HepG2 (cell line): ENCODE data around the gene BAHCC1. TPM values are rescaled to one million over a fixed set of nuclear protein-coding genes. Genes with fewer than 3 reads are reported as not detected.
A peak's percentile ranks its signal among the peaks of the same experiment; 100 is the strongest.

Source experiments
- CEBPB ChIP-seq: IDR thresholded peaks from 2 replicates; pipeline ENCODE4 v1.6.1; 2011; ENCODE audit warnings: low read depth, low read length, improper control_type of control experiment, borderline replicate concordance
- DPF2 ChIP-seq: sonication (generic); formaldehyde crosslinking; IDR thresholded peaks from 2 replicates; pipeline ENCODE4 v1.4.0; 2020; ENCODE audit warnings: mild to moderate bottlenecking, low read depth, missing genetic modification reagents, borderline replicate concordance
- GTF3A ChIP-seq: sonication (generic); formaldehyde crosslinking; conservative IDR thresholded peaks from 2 replicates; pipeline ENCODE4 v1.4.0; 2020; ENCODE audit warnings: mild to moderate bottlenecking, missing genetic modification reagents
- KDM4B ChIP-seq: sonication (generic); formaldehyde crosslinking; IDR thresholded peaks from 2 replicates; pipeline ENCODE4 v1.4.0; 2020; ENCODE audit warnings: missing genetic modification reagents
- POLR2AphosphoS5 ChIP-seq: IDR thresholded peaks from 2 replicates; pipeline ENCODE4 v1.6.1; 2012; ENCODE audit warnings: low read depth, low read length
- SMARCC2 ChIP-seq: fragments of 450-650 bp; IDR thresholded peaks from 2 replicates; pipeline ENCODE4 v1.6.1; 2017; ENCODE audit warnings: antibody characterized with exemption, mild to moderate bottlenecking
- TOPORS ChIP-seq: sonication (generic); formaldehyde crosslinking; IDR thresholded peaks from 2 replicates; pipeline ENCODE4 v1.8.0; 2023; ENCODE audit warnings: mild to moderate bottlenecking, missing genetic modification reagents
- ZFP90 ChIP-seq: sonication (generic); formaldehyde crosslinking; IDR thresholded peaks from 2 replicates; pipeline ENCODE4 v1.8.0; 2022; ENCODE audit warnings: missing genetic modification reagents, mild to moderate bottlenecking, inconsistent platforms, borderline replicate concordance
- ZNF12 ChIP-seq: sonication (generic); formaldehyde crosslinking; IDR thresholded peaks from 2 replicates; pipeline ENCODE4 v1.5.0; 2020; ENCODE audit warnings: missing genetic modification reagents
- ZNF263 ChIP-seq: sonication (generic); formaldehyde crosslinking; IDR thresholded peaks from 2 replicates; pipeline ENCODE4 v1.4.0; 2020; ENCODE audit warnings: missing genetic modification reagents
- ZNF432 ChIP-seq: sonication (generic); formaldehyde crosslinking; IDR thresholded peaks from 2 replicates; pipeline ENCODE4 v1.5.0; 2020; ENCODE audit warnings: missing genetic modification reagents, mild to moderate bottlenecking, borderline replicate concordance
- ZNF605 ChIP-seq: sonication (generic); formaldehyde crosslinking; IDR thresholded peaks from 2 replicates; pipeline ENCODE4 v1.8.0; 2022; ENCODE audit warnings: mild to moderate bottlenecking, missing genetic modification reagents
- ZNF75D ChIP-seq: sonication (generic); formaldehyde crosslinking; IDR thresholded peaks from 2 replicates; pipeline ENCODE4 v1.8.1; 2023; ENCODE audit warnings: missing genetic modification reagents, mild to moderate bottlenecking, borderline replicate concordance
- ZNF781 ChIP-seq: sonication (generic); formaldehyde crosslinking; IDR thresholded peaks from 2 replicates; pipeline ENCODE4 v1.5.1; 2020; ENCODE audit warnings: borderline replicate concordance, mild to moderate bottlenecking, missing genetic modification reagents; ENCODE audit errors: not compliant biosample characterization
- ZNF879 ChIP-seq: sonication (generic); formaldehyde crosslinking; IDR thresholded peaks from 2 replicates; pipeline ENCODE4 v1.8.1; 2023; ENCODE audit warnings: missing genetic modification reagents
- polyA plus RNA-seq, 8 experiments: library from polyadenylated mRNA; depleted of rRNA in 3 of 8; stranded (reverse) in 7 of 8; unstranded in 1 of 8; fragments of >200 nt; fragmentation: Illumina TruSeq in 4 of 8; extraction: Trizol in 4 of 8; gene quantifications; 2 replicates each; pipeline versions ENCODE4 v1.2.1 to v1.2.3, GENCODE V29; 2011 to 2016; ENCODE audit warnings: low read depth in 4 of 8, missing spikeins in 1 of 8, mixed read lengths in 1 of 8; ENCODE audit not compliant: insufficient read depth in 1 of 8
- total RNA-seq, 5 experiments: library from RNA; depleted of rRNA; stranded (reverse); fragments of >200 nt; fragmentation: Illumina TruSeq; extraction: Trizol; gene quantifications; 2 replicates each; pipeline ENCODE4 v1.2.3, GENCODE V29; 2016; ENCODE audit warnings: low read depth in 1 of 5
- TF ChIP-seq, protein P1 (sequence below): sonication (generic); formaldehyde crosslinking; IDR thresholded peaks from 2 replicates; pipeline ENCODE4 v1.4.0; 2020; ENCODE audit warnings: low read depth, mild to moderate bottlenecking, missing genetic modification reagents
- TF ChIP-seq, protein P2 (sequence below): sonication (generic); formaldehyde crosslinking; IDR thresholded peaks from 2 replicates; pipeline ENCODE4 v1.4.0; 2020; ENCODE audit warnings: mild to moderate bottlenecking, missing genetic modification reagents
- TF ChIP-seq, protein P3 (sequence below): sonication (generic); formaldehyde crosslinking; IDR thresholded peaks from 2 replicates; pipeline ENCODE4 v1.4.0; 2020; ENCODE audit warnings: missing genetic modification reagents, mild to moderate bottlenecking, borderline replicate concordance
- TF ChIP-seq, protein P4 (sequence below): sonication (generic); formaldehyde crosslinking; conservative IDR thresholded peaks from 2 replicates; pipeline ENCODE4 v1.8.1; 2023; ENCODE audit warnings: missing genetic modification reagents
- TF ChIP-seq, protein P5 (sequence below): sonication (generic); formaldehyde crosslinking; IDR thresholded peaks from 2 replicates; pipeline ENCODE4 v1.4.0; 2020; ENCODE audit warnings: missing genetic modification reagents, low read depth, mild to moderate bottlenecking, borderline replicate concordance
- TF ChIP-seq, protein P6 (sequence below): sonication (generic); formaldehyde crosslinking; IDR thresholded peaks from 2 replicates; pipeline ENCODE4 v1.4.0; 2020; ENCODE audit warnings: mild to moderate bottlenecking, missing genetic modification reagents

Gene BAHCC1
- total and polyA plus RNA-seq, 2 of the 13 experiments (the other 11 are each of a cell fraction or from before 2014, with no cell fraction given): 1.4 to 1.7 TPM

DNA sequence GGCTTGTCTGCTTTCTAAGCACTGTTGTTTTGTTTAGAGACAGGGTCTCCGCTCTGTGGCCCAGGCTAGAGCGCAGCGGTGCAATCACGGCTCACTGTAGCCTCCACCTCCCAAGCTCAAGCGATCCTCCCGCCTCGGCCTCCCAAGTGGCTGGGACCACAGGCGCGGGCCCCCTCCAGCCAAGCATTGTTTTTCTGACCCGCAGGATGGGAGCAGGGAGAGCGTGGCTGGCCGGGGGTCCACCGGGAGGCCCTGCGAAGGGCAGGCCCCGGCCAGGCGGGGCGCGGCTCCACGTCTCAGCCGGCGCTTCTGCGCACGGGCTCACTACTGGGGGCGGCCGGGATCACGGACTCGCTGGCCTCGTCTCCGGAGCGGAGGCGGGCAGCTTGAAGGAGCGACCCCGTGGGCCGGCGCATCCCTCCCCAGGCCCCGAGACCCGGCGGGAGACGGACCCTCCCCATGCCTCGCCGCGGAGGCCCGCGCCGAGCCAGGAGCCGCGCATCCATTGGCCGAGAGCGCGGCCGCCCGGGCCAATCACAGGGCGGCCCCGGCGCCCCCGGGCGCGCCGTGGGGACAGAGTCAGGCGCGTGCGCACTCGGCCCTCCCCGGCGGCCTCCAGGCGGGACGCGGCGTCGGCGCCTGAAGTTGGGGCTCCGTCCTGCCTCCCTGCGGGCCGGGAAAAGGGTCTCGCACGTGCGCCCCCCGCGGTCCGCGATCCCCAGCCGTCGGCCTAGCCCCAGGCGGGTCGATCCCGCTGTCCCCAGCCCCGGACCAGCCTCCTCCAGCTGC, 92.4 kb downstream of the BAHCC1 start (continued):
- TF ChIP-seq TOPORS: peak; percentile 76
- no peak for TF ChIP-seq ZNF432 (CRISPR knock-in tag)
- no peak; the same call in 1 of the 2 replicates for TF ChIP-seq ZNF263 (CRISPR knock-in tag)
- TF ChIP-seq, protein P1, sequence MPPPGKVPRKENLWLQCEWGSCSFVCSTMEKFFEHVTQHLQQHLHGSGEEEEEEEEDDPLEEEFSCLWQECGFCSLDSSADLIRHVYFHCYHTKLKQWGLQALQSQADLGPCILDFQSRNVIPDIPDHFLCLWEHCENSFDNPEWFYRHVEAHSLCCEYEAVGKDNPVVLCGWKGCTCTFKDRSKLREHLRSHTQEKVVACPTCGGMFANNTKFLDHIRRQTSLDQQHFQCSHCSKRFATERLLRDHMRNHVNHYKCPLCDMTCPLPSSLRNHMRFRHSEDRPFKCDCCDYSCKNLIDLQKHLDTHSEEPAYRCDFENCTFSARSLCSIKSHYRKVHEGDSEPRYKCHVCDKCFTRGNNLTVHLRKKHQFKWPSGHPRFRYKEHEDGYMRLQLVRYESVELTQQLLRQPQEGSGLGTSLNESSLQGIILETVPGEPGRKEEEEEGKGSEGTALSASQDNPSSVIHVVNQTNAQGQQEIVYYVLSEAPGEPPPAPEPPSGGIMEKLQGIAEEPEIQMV (CRISPR knock-in tag): 0 out of 2 replicates have a peak, but pooled peaks have one; percentile 44
- no peak for TF ChIP-seq SMARCC2
- TF ChIP-seq, protein P2, sequence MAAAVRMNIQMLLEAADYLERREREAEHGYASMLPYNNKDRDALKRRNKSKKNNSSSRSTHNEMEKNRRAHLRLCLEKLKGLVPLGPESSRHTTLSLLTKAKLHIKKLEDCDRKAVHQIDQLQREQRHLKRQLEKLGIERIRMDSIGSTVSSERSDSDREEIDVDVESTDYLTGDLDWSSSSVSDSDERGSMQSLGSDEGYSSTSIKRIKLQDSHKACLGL (CRISPR knock-in tag): peak; percentile 78
- TF ChIP-seq, protein P3, sequence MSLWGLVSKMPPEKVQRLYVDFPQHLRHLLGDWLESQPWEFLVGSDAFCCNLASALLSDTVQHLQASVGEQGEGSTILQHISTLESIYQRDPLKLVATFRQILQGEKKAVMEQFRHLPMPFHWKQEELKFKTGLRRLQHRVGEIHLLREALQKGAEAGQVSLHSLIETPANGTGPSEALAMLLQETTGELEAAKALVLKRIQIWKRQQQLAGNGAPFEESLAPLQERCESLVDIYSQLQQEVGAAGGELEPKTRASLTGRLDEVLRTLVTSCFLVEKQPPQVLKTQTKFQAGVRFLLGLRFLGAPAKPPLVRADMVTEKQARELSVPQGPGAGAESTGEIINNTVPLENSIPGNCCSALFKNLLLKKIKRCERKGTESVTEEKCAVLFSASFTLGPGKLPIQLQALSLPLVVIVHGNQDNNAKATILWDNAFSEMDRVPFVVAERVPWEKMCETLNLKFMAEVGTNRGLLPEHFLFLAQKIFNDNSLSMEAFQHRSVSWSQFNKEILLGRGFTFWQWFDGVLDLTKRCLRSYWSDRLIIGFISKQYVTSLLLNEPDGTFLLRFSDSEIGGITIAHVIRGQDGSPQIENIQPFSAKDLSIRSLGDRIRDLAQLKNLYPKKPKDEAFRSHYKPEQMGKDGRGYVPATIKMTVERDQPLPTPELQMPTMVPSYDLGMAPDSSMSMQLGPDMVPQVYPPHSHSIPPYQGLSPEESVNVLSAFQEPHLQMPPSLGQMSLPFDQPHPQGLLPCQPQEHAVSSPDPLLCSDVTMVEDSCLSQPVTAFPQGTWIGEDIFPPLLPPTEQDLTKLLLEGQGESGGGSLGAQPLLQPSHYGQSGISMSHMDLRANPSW: no peak
- TF ChIP-seq CEBPB: no peak
- peak; percentile 76 for TF ChIP-seq POLR2AphosphoS5
- TF ChIP-seq KDM4B (CRISPR knock-in tag): no peak
- 0 out of 2 replicates have a peak, but pooled peaks have one; percentile 54 for TF ChIP-seq ZNF879 (CRISPR knock-in tag)
- peak; percentile 73; the same call in 1 of the 2 replicates for TF ChIP-seq ZFP90 (CRISPR knock-in tag)
- no peak for TF ChIP-seq ZNF12
- TF ChIP-seq, protein P4, sequence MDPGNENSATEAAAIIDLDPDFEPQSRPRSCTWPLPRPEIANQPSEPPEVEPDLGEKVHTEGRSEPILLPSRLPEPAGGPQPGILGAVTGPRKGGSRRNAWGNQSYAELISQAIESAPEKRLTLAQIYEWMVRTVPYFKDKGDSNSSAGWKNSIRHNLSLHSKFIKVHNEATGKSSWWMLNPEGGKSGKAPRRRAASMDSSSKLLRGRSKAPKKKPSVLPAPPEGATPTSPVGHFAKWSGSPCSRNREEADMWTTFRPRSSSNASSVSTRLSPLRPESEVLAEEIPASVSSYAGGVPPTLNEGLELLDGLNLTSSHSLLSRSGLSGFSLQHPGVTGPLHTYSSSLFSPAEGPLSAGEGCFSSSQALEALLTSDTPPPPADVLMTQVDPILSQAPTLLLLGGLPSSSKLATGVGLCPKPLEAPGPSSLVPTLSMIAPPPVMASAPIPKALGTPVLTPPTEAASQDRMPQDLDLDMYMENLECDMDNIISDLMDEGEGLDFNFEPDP (CRISPR knock-in tag): no peak; the same call in 1 of the 2 replicates
- no peak for TF ChIP-seq ZNF75D (CRISPR knock-in tag)
- TF ChIP-seq ZNF605 (CRISPR knock-in tag): no peak
- TF ChIP-seq GTF3A (CRISPR knock-in tag): no peak
- TF ChIP-seq DPF2: no peak
- TF ChIP-seq, protein P5, sequence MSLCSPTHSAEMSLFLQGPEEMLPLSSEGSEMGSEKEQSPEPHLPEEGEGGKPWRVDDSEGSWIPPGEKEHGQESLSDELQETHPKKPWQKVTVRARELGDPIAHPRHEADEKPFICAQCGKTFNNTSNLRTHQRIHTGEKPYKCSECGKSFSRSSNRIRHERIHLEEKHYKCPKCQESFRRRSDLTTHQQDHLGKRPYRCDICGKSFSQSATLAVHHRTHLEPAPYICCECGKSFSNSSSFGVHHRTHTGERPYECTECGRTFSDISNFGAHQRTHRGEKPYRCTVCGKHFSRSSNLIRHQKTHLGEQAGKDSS (CRISPR knock-in tag): 0 out of 2 replicates have a peak, but pooled peaks have one; percentile 76
- TF ChIP-seq, protein P6, sequence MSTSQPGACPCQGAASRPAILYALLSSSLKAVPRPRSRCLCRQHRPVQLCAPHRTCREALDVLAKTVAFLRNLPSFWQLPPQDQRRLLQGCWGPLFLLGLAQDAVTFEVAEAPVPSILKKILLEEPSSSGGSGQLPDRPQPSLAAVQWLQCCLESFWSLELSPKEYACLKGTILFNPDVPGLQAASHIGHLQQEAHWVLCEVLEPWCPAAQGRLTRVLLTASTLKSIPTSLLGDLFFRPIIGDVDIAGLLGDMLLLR: peak; percentile 91
- no peak for TF ChIP-seq ZNF781 (CRISPR knock-in tag)
